GM10248 (cell line): ENCODE results near the gene KIF13A.
"Not testable (repeated sequence)": the region's sequence is repeated elsewhere in the genome, so short reads cannot be mapped to it uniquely, and the experiment has no call there.

Source experiments
- CTCF ChIA-PET: fragments of 300-600 bp; sonication (Branson Sonifier 250); formaldehyde crosslinking; extraction: SDS; loops from one replicate; lab custom pipeline; 2021; ENCODE audit warnings: antibody characterized with exemption; lab: Yijun Ruan, JAX
- POLR2A ChIA-PET: fragments of 350-650 bp; sonication (Branson Sonifier 250); formaldehyde crosslinking; extraction: SDS; loops from one replicate; lab custom pipeline; 2020; ENCODE audit warnings: antibody characterized with exemption; lab: Yijun Ruan, JAX
- DNase-seq: peaks from one replicate; pipeline ENCODE4 v3.0.0; 2012; ENCODE audit errors: extremely low spot score
- CTCF ChIP-seq: IDR thresholded peaks from 2 replicates; pipeline ENCODE4 v1.5.1; 2012; ENCODE audit warnings: mild to moderate bottlenecking, low read depth; ENCODE audit errors: extremely low read depth, missing control alignments, control extremely low read depth

KIF13A gene

GRCh38 chr6:17847203-17847760, 140.2 kb downstream of the KIF13A start:
- DNase-seq = no peak
- no peak for TF ChIP-seq CTCF
- ChIA-PET POLR2A (no interaction called here), CTCF (no interaction called here)

DNA sequence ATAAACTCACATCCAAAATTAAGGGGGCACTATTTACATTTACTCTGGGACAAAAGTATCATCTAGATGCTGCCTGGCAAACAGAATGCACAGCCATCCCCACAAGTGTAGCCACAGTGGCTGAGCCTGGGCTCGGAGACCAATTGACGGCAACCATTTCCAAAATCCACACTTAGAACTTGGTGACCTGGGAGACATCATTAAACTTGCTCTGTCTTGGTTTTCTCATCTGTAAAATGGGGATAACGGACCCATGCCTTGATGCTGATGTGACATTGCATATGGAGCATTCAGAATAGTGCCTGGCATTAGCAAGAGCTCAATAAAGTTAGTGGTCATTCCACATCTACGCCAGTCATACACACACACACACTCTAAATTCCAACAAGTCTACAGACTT, 140.7 kb downstream of the KIF13A start:
- DNase-seq = no peak
- CTCF ChIA-PET = no interaction called here
- POLR2A ChIA-PET = no interaction called here
- no peak for TF ChIP-seq CTCF

DNA sequence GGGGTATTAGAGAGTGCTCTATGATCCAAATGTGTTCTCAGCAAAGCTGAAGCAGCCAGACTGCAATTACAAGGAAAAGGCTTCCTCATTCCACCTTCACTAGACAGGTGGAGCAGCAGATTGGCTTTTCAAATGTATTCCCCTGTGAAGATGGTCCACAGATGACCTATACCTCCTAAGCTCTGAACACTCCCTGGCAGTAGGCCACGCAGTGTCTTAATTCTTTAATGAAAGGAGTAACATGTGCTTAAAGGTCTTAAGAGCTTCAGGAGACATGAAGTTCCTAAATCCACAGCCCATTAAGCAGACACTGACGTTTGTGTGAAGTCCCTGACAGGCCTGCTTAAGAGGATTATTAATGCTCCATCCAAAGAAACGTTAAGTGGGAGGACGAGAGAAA, 141.8 kb downstream of the KIF13A start:
- no peak for TF ChIP-seq CTCF
- ChIA-PET CTCF (no interaction called here), POLR2A (no interaction called here)
- DNase-seq = no peak

DNA sequence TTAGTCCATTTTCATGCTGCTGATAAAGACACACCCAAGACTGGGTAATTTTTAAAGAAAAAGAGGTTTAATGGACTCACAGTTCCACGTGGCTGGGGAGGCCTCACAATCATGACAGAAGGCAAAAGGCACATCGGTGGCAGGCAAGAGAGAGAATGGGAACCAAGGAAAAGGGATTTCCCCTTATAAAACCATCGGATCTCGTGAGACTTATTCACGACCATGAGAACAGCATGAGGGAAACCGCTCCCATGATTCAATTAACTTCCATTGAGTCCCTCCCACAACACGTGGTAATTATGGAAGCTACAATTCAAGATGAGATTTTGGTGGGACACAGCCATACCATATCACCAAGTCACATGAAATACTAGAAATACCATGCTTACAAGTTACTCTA, 142.5 kb downstream of the KIF13A start:
- POLR2A ChIA-PET, CTCF ChIA-PET: not testable (repeated sequence)

GRCh38 chr6:17842934-17843821, 144.3 kb downstream of the KIF13A start:
- DNase-seq = no peak
- ChIA-PET CTCF (interaction anchor here (0.6 to 1.3 kb wide), 4 partner anchors 9 to 11 kb away, joined by 3 to 4 read pairs (median 3); no protein-coding TSS in a partner anchor), POLR2A (no interaction called here)
- TF ChIP-seq CTCF = no peak

More for the DNA sequence above, 142.5 kb downstream of the KIF13A start:
- DNase-seq = not testable (repeated sequence)

DNA sequence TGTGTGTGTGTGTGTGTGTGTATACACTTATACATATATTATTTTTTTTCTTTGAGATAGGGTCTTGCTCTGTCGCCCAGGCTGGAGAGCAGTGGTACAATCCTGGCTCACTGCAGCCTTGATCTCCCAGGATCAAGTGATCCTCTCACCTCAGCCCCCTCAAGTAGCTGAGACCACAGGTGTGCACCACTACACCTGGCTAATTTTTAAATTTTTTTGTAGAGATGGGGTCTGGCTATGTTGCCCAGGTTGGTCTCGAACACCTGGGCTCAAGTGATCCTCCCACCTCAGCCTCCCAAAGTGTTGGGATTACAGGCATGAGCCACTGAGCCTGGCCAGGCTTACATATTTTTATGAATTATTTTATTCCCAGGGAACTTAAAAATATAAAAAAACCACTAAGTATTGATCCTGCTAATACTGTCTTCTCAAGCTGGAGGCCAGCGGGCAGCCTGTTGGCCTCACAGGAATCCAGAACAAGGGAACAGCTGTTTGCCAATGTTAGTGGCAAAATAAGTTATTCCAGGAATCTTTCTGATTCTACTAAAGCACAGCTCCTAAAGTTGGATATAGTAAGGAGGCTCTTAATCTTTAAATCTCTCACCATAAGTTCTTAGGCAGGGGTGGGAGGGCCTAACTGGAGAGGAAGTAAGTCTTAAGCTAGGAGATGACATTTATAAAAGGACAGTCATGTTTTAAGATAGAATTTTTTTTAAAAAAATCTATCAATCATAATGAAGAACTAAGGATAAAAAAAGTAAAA, 145.2 kb downstream of the KIF13A start:
- no peak for TF ChIP-seq CTCF
- ChIA-PET CTCF (interaction anchor here (0.6 to 1.3 kb wide), 4 partner anchors 8 to 12 kb away, joined by 3 to 4 read pairs (median 3); no protein-coding TSS in a partner anchor), POLR2A (no interaction called here)
- no peak for DNase-seq
